Glutamatergic neuron (in vitro differentiated cells): Measurements from ENCODE around the gene NDUFAF8. TPM values are rescaled to one million over a fixed set of nuclear protein-coding genes. Genes with fewer than 3 reads are reported as not detected.

Source experiments
- DNase-seq: peaks from one replicate; pipeline ENCODE4 v3.0.0; 2022
- H3K27ac Mint-ChIP-seq: one replicate; pipeline ENCODE4 v1.8.0; 2020; ENCODE audit warnings: mild to moderate bottlenecking, mixed read lengths, inconsistent platforms; ENCODE audit not compliant: unreplicated experiment
- H3K27me3 Mint-ChIP-seq: one replicate; pipeline ENCODE4 v1.8.0; 2020; ENCODE audit warnings: mild to moderate bottlenecking, moderate library complexity, mixed read lengths, inconsistent platforms; ENCODE audit not compliant: unreplicated experiment
- H3K36me3 Mint-ChIP-seq: one replicate; pipeline ENCODE4 v1.8.0; 2020; ENCODE audit warnings: mild to moderate bottlenecking, mixed read lengths, inconsistent platforms; ENCODE audit not compliant: unreplicated experiment
- H3K4me1 Mint-ChIP-seq: one replicate; pipeline ENCODE4 v1.8.0; 2020; ENCODE audit warnings: mild to moderate bottlenecking, low read depth, mixed read lengths, inconsistent platforms; ENCODE audit not compliant: unreplicated experiment
- H3K4me3 Mint-ChIP-seq: one replicate; pipeline ENCODE4 v1.8.0; 2020; ENCODE audit warnings: mild to moderate bottlenecking, mixed read lengths, inconsistent platforms; ENCODE audit not compliant: unreplicated experiment
- H3K9me3 Mint-ChIP-seq: one replicate; pipeline ENCODE4 v1.8.0; 2020; ENCODE audit warnings: mild to moderate bottlenecking, moderate library complexity, mixed read lengths, inconsistent platforms; ENCODE audit not compliant: unreplicated experiment
- total RNA-seq: library from RNA; stranded (reverse); fragmentation: NEBNext Ultra II Directional; extraction: Animal tissue kit (Norgen Biotek cat#: 25700); gene quantifications from one replicate; pipeline ENCODE4 v1.2.1, GENCODE V29; 2021; ENCODE audit not compliant: unreplicated experiment
- TF ChIP-seq, protein P1 (sequence below): fragments of 200-600 bp; sonication (generic); IDR thresholded peaks from one replicate; pipeline ENCODE4 v1.5.0; 2021; ENCODE audit not compliant: partially characterized antibody, unreplicated experiment

Gene NDUFAF8
- total RNA-seq, 1 donor from 2014 or later, result 31.5 TPM

DNA sequence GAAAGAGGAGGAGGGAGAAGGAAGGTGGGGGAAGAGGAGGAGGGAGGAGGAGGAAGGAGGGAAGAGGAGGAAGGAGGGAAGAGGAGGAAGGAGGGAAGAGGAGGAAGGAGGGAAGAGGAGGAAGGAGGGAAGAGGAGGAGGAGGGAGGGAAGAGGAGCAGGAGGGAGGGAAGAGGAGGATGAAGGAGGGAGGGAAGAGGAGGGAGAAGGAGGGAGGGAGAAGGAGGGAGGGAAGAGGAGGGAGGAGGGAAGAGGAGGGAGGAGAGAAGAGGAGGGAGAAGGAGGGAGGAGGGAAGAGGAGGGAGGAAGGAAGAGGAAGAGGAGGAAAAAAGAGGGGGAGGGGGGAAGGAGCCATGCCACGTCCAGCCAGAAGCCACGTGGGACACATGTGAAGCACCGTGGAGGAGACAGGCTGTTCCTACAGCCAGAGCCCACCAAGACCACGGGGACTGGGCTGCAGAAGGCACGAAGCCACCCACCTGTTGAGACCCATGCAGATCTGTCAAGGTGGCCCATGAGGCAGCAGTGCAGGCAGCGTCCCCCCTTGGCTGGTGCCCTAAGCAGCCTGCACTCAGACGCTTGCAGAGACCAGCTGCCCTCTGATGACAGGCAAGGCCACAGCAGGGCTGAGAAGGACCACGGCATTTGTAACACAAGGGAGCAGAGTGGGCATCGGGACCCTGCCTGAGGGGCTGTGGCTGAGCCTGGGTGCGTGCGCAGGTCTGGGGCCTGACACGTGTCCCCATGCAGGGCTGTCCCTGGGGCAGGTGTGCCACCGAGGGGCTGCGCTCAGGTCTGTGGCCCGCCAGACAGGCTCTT is 10.3 kb downstream of the NDUFAF8 start:
- Mint-ChIP-seq H3K4me3 (no peak overlapping the region), H3K27me3 (peaks cover 36% of the 10 kb centered on the region), H3K9me3 (peaks cover 30% of the 10 kb centered on the region), H3K27ac (no peak overlapping the region), H3K4me1 (peaks cover 38% of the 10 kb centered on the region), H3K36me3 (no peaks in the 10 kb centered on the region)
- no peak for DNase-seq
- TF ChIP-seq, protein P1, sequence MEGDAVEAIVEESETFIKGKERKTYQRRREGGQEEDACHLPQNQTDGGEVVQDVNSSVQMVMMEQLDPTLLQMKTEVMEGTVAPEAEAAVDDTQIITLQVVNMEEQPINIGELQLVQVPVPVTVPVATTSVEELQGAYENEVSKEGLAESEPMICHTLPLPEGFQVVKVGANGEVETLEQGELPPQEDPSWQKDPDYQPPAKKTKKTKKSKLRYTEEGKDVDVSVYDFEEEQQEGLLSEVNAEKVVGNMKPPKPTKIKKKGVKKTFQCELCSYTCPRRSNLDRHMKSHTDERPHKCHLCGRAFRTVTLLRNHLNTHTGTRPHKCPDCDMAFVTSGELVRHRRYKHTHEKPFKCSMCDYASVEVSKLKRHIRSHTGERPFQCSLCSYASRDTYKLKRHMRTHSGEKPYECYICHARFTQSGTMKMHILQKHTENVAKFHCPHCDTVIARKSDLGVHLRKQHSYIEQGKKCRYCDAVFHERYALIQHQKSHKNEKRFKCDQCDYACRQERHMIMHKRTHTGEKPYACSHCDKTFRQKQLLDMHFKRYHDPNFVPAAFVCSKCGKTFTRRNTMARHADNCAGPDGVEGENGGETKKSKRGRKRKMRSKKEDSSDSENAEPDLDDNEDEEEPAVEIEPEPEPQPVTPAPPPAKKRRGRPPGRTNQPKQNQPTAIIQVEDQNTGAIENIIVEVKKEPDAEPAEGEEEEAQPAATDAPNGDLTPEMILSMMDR, result no peak

DNA sequence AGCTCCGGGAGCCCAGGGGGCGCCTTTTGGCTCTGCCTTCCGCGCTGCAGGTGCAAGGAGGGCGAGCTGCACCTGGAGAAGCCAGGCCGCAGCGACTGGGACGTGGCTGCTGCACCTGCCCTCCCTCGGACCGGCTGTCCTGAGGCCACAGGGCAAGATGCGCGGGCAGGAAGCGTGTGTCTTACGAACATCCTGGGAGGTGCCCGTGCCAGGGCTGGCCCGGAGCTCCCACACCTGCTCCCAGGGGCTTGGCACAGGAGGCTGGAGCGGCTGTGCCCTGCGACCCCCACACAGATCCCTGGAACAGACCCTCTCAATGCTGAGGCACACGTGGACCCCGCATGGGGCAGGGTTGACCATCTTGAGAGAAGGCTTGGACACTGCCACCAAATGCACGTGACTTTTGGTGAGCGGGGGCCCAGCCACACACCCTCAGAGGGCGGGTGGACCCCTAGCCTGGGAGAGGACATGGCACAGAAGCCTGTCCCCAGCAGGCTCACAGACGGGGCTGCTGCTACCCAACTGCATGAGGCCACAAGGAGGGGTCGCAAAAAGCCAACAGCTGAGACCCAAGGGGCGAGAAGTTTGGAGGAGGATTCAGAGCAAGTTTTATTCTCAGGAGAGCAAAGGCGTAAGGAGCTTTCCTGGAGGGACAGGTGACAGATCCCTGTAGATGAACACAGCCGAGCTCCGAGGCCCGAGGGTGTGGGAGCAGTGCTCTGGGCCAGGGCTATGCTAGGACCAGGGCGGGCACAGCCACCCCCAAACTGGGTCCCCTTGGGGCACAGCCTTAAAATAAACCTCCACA is 11.4 kb downstream of the NDUFAF8 start:
- no peaks in the 10 kb centered on the region for H3K36me3 Mint-ChIP-seq
- peaks cover 37% of the 10 kb centered on the region for H3K4me1 Mint-ChIP-seq
- H3K9me3 Mint-ChIP-seq, result peaks cover 30% of the 10 kb centered on the region
- H3K27ac Mint-ChIP-seq, result peak overlapping the region; percentile 92
- no peak for DNase-seq
- H3K27me3 Mint-ChIP-seq, result peaks cover 36% of the 10 kb centered on the region
- H3K4me3 Mint-ChIP-seq, result peak overlapping the region; percentile 76
- TF ChIP-seq, protein P1, result no peak

DNA sequence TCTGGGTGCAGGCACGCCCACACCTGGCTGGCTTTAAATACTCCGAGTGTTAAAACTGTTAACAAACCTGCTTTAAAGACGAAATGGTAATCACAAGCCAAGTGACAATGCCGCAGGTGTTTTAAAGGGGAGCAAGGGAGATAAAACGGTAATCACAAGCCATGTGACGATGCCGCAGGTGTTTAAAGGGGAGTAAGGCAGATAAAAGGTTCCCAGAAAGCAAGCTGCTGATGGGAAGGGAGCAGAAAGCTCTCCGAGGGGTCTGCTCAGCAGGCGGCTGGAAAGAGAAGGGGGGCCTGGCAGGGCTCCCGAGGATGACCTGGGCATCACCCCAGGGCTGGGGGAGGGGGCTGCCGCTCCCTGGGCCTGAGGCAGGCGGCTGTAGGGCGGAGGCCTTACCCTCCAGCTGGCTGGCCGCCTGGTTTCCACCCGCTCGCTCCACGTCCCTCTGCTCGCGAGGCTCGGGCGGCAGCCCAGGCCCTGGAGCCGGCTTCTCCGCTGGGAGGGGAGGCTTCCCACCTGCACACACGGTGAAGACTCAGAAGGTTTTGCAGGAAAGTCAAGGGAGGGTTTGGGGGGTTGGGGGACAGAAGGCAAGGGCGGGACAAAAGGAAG is 12.1 kb downstream of the NDUFAF8 start:
- Mint-ChIP-seq H3K9me3 (peaks cover 30% of the 10 kb centered on the region), H3K27me3 (peaks cover 36% of the 10 kb centered on the region), H3K4me3 (peak overlapping the region; percentile 76), H3K27ac (peak overlapping the region; percentile 100), H3K4me1 (peaks cover 37% of the 10 kb centered on the region), H3K36me3 (no peaks in the 10 kb centered on the region)
- peak; percentile 71 for DNase-seq
- TF ChIP-seq, protein P1, result no peak

DNA sequence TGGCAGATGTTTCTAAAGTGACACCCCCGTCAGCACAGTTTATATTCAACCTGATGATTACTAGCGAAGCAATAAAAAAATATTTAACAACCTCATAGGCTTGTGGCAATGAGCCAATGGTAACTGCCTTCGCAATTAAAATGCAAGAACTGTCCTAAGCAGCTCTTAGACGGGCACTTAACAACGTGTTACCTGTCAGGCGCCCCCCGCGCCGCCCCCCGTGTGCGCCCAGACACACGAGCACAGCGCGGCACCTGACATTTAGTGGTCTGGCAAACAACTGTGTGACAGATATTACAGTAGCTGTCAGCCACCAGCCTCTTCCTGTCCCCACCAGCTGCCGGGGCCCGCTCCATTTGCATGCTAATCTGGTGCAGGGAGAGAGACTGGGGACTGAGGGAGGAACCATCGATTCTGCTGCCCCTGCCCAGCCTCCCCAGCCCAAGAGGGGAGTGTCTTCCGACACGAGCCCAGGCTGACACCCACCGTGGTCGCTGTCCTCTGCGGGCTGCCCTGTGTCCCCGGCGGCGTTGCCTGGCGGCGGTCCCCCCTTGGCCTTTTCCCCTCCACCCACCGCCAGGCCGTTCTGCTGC is 12.7 kb downstream of the NDUFAF8 start:
- Mint-ChIP-seq H3K4me3 (peak overlapping the region; percentile 80), H3K4me1 (peaks cover 36% of the 10 kb centered on the region)
- peak; percentile 83 for DNase-seq

More for the DNA sequence above, 12.7 kb downstream of the NDUFAF8 start:
- Mint-ChIP-seq H3K36me3 (no peaks in the 10 kb centered on the region), H3K27me3 (peaks cover 35% of the 10 kb centered on the region), H3K27ac (peak overlapping the region; percentile 100), H3K9me3 (peaks cover 29% of the 10 kb centered on the region)
- TF ChIP-seq, protein P1, result no peak
